AG08395 (cell line): ENCODE results near the gene DNAI7.
A peak's percentile ranks its signal among the peaks of the same experiment; 100 is the strongest.

Experiments used
- DNase-seq: peaks from one replicate; pipeline ENCODE4 v3.0.0; 2012; ENCODE audit warnings: mixed read lengths, low spot score

Gene DNAI7

GRCh38 chr12:25195056-25195971 lies at the start of gene DNAI7, which contains the start of gene ETFRF1:
TSS of gene DNAI7 (minus strand) at chr12:25195160. CDS start at chr12:25195078, 82 bp downstream.
TSS of gene ETFRF1 (plus strand) at chr12:25195237. CDS start at chr12:25203957, 8,720 bp downstream.
- peak; percentile 96 for DNase-seq

- no peak for DNase-seq
Measured at GRCh38 chr12:25243680-25243990, 48.7 kb upstream of the DNAI7 start.

GRCh38 chr12:25242981-25243679 lies 48.2 kb upstream of the DNAI7 start:
- DNase-seq = no peak

DNA sequence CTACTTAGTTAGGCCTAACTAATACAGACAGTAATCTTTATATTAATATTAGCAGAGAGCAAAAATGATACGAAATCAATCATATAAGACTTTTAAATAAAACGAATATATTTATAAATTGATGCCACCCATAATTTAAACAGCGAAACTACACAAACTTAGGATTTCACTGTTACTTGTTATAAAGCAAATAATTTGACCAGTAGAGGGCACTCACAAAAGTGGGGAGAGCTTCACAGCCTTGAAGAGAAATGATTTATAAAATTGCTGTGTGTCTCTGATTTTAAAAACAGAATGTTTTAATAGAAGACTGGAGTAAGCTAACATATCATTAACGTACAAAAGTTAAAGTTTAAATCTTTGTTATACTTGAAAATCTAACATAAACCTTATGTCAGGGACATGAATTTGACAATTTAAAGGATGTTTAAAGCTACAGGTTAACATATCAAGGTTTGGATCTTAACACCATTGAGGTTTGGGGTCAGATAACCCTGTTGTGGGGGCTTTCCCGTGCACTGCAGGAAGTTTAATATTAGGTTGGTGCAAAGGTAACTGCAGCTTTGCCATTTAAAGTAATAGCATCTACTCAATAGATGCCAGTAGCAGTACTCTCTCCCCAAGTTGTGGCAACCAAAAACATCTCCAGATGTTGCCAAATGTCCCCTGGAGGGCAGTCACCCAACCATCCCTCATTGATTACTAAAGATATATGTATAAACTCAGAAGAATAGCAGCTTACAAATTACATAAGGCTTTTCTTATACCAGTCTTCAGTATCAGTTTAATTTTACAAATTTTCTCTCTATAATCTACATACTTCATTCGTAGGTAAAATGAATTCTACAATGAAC lies 46.4 kb upstream of the DNAI7 start:
- peak; percentile 34 for DNase-seq

DNA sequence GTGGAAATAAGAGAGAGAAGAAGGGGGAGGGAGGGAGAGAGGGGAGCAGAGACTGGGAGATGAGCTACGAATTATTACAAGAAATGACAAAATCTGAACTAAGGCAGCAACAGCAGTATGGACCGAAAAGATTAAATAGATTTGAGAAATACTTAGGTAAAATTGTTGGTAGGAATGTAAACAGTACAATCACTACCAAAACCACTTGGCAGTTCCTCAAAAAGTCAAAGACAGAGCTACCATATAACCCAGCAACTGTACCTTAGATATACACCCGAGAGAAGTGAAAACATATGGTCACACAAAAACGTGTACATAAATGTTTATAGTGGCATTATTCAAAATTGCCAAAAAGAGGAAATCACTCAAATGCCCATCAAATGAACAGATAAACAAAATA lies 41.7 kb upstream of the DNAI7 start:
- no peak for DNase-seq

- DNase-seq = peak; percentile 33
Measured at GRCh38 chr12:25236190-25236589, 41.2 kb upstream of the DNAI7 start.

- no peak for DNase-seq
Measured at GRCh38 chr12:25213338-25213737, 18.4 kb upstream of the DNAI7 start.

DNA sequence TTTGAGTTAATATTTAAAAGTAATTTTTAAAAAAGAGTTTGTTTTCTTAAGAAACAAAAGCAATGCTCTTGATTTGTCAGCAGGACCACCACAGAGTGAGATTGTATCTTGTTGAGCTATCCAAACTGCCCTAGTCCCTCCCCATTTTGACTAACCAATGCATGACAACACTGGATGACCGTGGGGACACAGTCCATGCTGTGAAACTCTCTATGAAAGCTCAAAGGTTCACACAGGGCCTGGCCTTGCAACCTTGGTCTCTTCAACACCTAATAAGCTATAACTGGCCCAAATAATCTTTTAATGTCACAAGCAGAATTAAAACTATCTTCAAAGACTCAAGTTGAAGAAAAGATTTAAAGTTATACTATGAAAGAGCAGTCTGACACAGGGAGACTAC lies 13.6 kb upstream of the DNAI7 start:
- DNase-seq = no peak

GRCh38 chr12:25207846-25208245 lies 12.9 kb upstream of the DNAI7 start:
- DNase-seq = no peak

DNA sequence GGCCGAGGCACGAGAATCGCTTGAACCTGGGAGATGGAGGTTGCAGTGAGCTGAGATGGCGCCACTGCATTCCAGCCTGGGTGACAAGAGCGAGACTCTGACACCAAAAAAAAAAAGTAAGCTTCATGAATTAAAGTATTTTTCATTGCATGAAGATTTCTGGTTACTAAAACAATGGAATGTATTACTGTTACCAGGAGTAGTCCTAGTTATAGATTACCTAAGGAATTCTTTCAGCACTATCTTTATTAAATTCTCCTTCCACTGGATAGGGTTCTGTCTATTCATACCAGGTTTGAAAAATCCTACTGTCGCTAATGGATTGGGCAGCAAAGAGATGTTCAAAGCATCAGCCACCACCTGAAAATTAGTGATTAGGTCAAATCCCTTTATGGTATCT lies 12.5 kb upstream of the DNAI7 start:
- DNase-seq = no peak

- DNase-seq = no peak
Measured at GRCh38 chr12:25202137-25202536, 7.2 kb upstream of the DNAI7 start.

GRCh38 chr12:25200703-25201102 lies 5.7 kb upstream of the DNAI7 start:
- DNase-seq = peak; percentile 55

GRCh38 chr12:25197608-25198007 lies 2.6 kb upstream of the DNAI7 start:
- DNase-seq = no peak

- DNase-seq = no peak
Measured at GRCh38 chr12:25194722-25195055, 271 bp downstream of the DNAI7 start.

- no peak for DNase-seq
Measured at GRCh38 chr12:25194214-25194613, 746 bp downstream of the DNAI7 start.

GRCh38 chr12:25190793-25191192 lies 4.2 kb downstream of the DNAI7 start:
- DNase-seq = no peak

GRCh38 chr12:25189656-25190055 lies 5.3 kb downstream of the DNAI7 start:
- no peak for DNase-seq

DNA sequence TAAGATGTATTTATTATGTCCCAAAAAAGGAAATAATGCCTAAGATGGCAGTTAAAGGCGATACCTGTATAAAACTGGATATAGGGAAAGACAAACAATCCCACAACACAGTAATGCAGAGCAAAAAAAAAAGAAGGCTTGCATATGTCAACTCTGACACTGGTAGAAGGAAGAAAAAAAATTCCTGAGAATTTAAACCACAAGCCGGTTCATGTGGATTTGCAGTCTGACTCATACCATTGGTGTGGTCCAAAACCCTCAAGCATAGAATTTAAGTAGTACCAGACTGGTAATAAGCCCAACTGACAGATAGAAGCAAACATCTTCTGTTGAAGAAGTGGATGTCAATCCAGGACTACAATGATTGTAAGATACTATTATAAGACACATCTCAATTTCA lies 7.2 kb downstream of the DNAI7 start:
- DNase-seq = peak; percentile 81

GRCh38 chr12:25186788-25187402 lies 8.1 kb downstream of the DNAI7 start:
- DNase-seq = no peak

GRCh38 chr12:25186038-25186787 lies 8.7 kb downstream of the DNAI7 start:
- DNase-seq = no peak

DNA sequence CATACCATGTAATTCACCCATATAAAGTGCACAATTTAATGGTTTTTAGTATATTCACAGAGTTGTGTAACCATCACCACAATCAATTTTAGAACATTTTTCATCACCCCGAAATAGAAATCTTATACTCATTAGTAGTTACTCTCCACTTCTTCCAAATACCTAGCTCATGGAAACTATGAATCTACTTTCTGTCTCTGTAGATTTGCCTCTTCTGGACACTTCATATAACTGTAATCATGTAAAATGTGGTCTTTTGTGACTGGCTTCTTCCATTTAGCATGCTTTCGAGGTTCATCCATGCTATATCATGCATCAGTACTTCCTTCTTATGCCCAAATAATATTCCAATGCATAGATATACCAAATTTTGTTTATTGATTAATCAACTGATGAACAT lies 10.8 kb downstream of the DNAI7 start:
- no peak for DNase-seq
